ENCODE measurements around the gene CACNA1A.

Gene CACNA1A

DNA sequence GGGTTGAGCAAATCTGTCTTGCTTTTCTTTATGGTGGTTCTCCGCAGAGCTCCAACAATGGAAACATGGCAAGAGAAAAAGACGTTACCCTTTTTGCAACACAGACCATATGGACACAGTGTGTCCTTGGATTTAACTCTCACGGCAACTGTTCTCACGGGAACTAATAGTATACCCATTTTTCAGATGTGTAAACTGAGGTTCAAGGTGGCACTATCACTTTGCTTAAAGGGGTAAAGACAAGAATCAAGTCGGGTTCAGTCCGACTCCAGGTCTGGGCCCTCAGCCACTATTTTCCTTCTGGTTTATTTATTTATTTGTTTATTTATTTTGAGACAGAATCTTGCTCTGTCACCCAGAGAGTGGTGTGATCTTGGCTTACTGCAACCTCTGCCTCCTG, 176.0 kb downstream of the CACNA1A start:
- Histone ChIP-seq H3K27ac (ENCODE audit: low read depth, low read length, poor library complexity, severe bottlenecking) (no peak overlapping the region), H3K27me3 (ENCODE audit: insufficient read depth, low read length) (no peaks in the 10 kb centered on the region), H3K79me2 (ENCODE audit: insufficient read depth, low read length) (no peaks in the 10 kb centered on the region), H3K9ac (ENCODE audit: low read length) (no peak overlapping the region), H3K9me2 (ENCODE audit: low read depth, low read length) (no peaks in the 10 kb centered on the region), H3K4me2 (ENCODE audit: low read length) (no peak overlapping the region), H2AFZ (ENCODE audit: low read length) (no peak overlapping the region), H4K20me1 (ENCODE audit: insufficient read depth, low read length) (no peaks in the 10 kb centered on the region), H3K36me3 (ENCODE audit: insufficient read depth, low read length) (no peaks in the 10 kb centered on the region), H3K4me3 (ENCODE audit: low read depth, low read length, poor library complexity, severe bottlenecking) (no peak overlapping the region), H3K4me1 (ENCODE audit: insufficient read depth, low read length, severe bottlenecking) (no peaks in the 10 kb centered on the region), H3K9me3 (ENCODE audit: low read length) (no peaks in the 10 kb centered on the region), H3F3A (ENCODE audit: insufficient read depth, low read length) (no peaks in the 10 kb centered on the region)
- TF ChIP-seq, protein P1, sequence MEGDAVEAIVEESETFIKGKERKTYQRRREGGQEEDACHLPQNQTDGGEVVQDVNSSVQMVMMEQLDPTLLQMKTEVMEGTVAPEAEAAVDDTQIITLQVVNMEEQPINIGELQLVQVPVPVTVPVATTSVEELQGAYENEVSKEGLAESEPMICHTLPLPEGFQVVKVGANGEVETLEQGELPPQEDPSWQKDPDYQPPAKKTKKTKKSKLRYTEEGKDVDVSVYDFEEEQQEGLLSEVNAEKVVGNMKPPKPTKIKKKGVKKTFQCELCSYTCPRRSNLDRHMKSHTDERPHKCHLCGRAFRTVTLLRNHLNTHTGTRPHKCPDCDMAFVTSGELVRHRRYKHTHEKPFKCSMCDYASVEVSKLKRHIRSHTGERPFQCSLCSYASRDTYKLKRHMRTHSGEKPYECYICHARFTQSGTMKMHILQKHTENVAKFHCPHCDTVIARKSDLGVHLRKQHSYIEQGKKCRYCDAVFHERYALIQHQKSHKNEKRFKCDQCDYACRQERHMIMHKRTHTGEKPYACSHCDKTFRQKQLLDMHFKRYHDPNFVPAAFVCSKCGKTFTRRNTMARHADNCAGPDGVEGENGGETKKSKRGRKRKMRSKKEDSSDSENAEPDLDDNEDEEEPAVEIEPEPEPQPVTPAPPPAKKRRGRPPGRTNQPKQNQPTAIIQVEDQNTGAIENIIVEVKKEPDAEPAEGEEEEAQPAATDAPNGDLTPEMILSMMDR (IDR thresholded peaks at IDR 0.05; ENCODE audit: low read length), result no peak
- TF ChIP-seq EZH2 (IDR thresholded peaks at IDR 0.05; ENCODE audit: borderline replicate concordance, low read length), result no peak

DNA sequence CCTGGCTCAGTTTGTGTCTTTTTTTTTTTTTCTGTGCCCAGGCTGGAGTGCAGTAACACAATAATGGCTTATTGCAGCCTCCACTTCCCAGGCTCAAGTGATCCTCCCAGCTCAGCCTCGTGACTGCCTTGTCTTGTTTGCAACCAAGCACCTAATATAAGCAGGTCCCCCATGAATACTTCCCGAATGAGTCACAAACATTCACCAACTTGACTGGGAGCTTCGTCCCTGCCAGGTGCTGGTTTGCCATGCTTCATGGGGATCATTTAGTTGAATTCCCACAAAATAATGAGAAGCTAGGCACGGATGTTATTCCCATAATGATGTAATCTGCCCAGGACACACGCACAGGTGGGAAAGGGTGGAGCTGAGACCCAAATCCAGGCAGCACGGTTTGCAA, 176.5 kb downstream of the CACNA1A start:
- Histone ChIP-seq H3K27me3 (ENCODE audit: insufficient read depth, low read length) (no peaks in the 10 kb centered on the region), H2AFZ (ENCODE audit: low read length) (no peak overlapping the region), H4K20me1 (ENCODE audit: insufficient read depth, low read length) (no peaks in the 10 kb centered on the region), H3K9me3 (ENCODE audit: low read length) (no peaks in the 10 kb centered on the region), H3K9me2 (ENCODE audit: low read depth, low read length) (no peaks in the 10 kb centered on the region), H3K4me2 (ENCODE audit: low read length) (no peak overlapping the region), H3K4me3 (ENCODE audit: low read depth, low read length, poor library complexity, severe bottlenecking) (no peak overlapping the region), H3K4me1 (ENCODE audit: insufficient read depth, low read length, severe bottlenecking) (no peaks in the 10 kb centered on the region), H3K27ac (ENCODE audit: low read depth, low read length, poor library complexity, severe bottlenecking) (no peak overlapping the region), H3K9ac (ENCODE audit: low read length) (no peak overlapping the region), H3F3A (ENCODE audit: insufficient read depth, low read length) (no peaks in the 10 kb centered on the region), H3K36me3 (ENCODE audit: insufficient read depth, low read length) (no peaks in the 10 kb centered on the region), H3K79me2 (ENCODE audit: insufficient read depth, low read length) (no peaks in the 10 kb centered on the region)
- TF ChIP-seq, protein P1 (IDR thresholded peaks at IDR 0.05; ENCODE audit: low read length), result no peak
- no peak for TF ChIP-seq EZH2 (IDR thresholded peaks at IDR 0.05; ENCODE audit: borderline replicate concordance, low read length)

DNA sequence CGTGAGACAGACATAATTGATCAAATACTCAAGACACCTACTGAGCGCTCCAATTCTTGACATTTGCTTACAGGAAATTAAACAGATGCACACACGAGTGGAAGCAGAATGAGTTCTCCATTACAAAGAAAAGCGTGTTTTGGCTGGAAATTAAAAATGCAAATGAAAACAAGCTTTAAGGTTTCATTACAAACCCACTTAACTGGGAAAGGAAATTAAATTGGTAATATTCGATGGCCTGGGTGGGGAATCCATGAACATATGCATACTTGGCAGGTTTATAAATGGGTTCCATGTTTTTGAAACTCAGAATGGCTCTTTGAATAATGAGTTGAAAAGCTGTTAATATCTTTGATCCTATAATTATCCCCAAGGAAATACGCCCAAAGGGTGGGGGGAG, 178.0 kb downstream of the CACNA1A start:
- no peaks in the 10 kb centered on the region for H3K4me1 ChIP-seq (ENCODE audit: insufficient read depth, low read length, severe bottlenecking)
- H3K9ac ChIP-seq (ENCODE audit: low read length), result no peak overlapping the region
- no peaks in the 10 kb centered on the region for H4K20me1 ChIP-seq (ENCODE audit: insufficient read depth, low read length)
- H3K27ac ChIP-seq (ENCODE audit: low read depth, low read length, poor library complexity, severe bottlenecking), result no peak overlapping the region
- H3K9me3 ChIP-seq (ENCODE audit: low read length), result no peaks in the 10 kb centered on the region
- TF ChIP-seq, protein P1 (IDR thresholded peaks at IDR 0.05; ENCODE audit: low read length), result no peak
- no peak for TF ChIP-seq EZH2 (IDR thresholded peaks at IDR 0.05; ENCODE audit: borderline replicate concordance, low read length)
- H3K9me2 ChIP-seq (ENCODE audit: low read depth, low read length), result no peaks in the 10 kb centered on the region
- no peak overlapping the region for H3K4me3 ChIP-seq (ENCODE audit: low read depth, low read length, poor library complexity, severe bottlenecking)
- H3K36me3 ChIP-seq (ENCODE audit: insufficient read depth, low read length), result no peaks in the 10 kb centered on the region
- H3K79me2 ChIP-seq (ENCODE audit: insufficient read depth, low read length), result no peaks in the 10 kb centered on the region
- H3K4me2 ChIP-seq (ENCODE audit: low read length), result no peak overlapping the region
- H3K27me3 ChIP-seq (ENCODE audit: insufficient read depth, low read length), result no peaks in the 10 kb centered on the region
- no peaks in the 10 kb centered on the region for H3F3A ChIP-seq (ENCODE audit: insufficient read depth, low read length)
- no peak overlapping the region for H2AFZ ChIP-seq (ENCODE audit: low read length)
